GM10266 (cell line): ENCODE data around the gene DCXR.

ENCODE experiments used
- DNase-seq: peaks from one replicate; pipeline ENCODE4 v3.0.0; 2012; ENCODE audit errors: extremely low spot score
- CTCF ChIP-seq: IDR thresholded peaks from 2 replicates; pipeline ENCODE4 v1.5.1; 2012; ENCODE audit warnings: mild to moderate bottlenecking, low read depth; ENCODE audit not compliant: control insufficient read depth, insufficient read depth; ENCODE audit errors: missing control alignments

The DCXR gene

GRCh38 chr17:81996232-81996756 is 41.2 kb downstream of the DCXR start:
- no peak for TF ChIP-seq CTCF
- no peak for DNase-seq

DNA sequence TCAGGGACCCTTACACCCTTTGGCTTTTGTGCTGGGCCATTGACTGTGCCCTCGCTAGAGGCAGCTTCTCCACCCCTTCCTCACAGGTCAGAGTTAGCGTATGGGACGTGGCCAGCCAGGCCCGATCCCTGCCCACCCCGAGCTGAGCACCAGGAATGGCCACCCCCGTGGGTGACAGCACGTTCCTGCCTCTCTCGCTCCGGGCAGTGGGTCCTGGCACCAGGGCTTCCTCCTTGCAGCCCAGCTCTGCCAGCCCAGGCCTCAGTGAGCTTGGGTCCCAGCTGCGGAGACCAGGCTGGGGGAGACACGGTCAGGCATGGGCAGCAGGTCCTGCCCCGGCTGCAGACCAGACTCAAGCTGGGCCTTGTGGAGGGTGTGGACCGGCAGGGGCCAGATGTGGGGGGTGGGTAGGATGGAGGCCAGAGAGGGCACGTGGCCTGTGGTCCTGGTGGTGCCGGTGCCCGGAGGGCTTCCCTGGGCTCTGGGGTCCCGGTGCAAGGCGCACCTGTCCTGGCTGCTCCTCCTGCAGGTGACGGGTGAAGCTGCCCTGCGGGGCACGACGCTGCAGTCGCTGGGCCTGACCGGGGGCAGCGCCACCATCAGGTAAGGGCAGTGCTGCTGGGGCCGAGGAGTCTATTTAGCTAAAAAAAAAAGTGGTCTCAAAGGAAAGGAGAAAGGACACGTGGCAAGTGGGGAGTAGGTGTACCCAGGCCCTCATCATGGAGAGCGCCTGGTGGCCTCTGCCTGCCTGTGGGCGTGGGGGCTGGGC is 41.9 kb downstream of the DCXR start:
- no peak for DNase-seq

DNA sequence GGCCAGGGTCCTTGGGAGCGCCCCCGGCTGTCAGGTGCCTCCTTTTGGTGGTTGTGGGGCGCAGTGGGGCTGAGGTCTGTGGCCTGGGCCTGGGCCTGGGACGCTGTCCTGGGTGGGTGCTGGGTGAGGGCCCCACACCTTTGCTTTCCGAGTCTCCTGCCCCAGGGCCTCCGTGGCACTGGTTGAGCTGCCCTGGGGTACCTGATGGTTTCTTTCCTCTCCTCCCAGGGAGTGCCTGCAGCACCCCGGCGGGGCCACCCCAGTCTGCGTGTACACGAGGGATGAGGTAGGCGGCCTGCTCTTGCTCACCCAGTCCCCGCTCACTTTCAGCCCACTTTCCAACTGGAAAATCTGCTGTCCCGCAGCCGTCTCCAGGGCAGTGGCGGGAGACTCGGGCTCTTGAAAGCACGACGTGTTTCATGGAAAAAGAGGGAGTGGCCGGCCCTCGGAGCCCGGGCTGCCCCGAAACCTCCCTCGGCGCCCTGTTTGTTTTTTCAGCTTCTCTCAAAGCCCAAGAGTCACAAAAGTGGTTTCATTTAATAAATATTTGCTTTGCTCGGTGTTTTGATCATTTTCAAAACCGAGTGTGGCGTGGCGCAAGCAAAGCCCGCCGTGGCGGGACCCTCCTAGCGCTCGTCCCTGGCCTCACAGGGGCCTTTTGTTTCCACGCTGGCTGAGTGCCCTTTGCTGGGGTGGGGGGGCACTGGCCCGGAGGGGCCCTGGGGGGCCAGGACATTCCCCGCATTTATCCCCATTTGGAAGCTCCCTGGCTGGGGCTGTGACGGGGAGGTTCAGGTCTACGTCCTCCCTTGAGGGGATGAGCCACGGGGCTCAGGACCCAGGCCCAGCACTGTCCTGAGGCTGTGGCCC is 42.7 kb downstream of the DCXR start:
- DNase-seq: no peak

More for the DNA sequence above, 41.9 kb downstream of the DCXR start:
- no peak for TF ChIP-seq CTCF

GRCh38 chr17:81993729-81994592 is 43.5 kb downstream of the DCXR start:
- no peak for DNase-seq
- TF ChIP-seq CTCF: no peak

More for the DNA sequence above, 42.7 kb downstream of the DCXR start:
- TF ChIP-seq CTCF: no peak

DNA sequence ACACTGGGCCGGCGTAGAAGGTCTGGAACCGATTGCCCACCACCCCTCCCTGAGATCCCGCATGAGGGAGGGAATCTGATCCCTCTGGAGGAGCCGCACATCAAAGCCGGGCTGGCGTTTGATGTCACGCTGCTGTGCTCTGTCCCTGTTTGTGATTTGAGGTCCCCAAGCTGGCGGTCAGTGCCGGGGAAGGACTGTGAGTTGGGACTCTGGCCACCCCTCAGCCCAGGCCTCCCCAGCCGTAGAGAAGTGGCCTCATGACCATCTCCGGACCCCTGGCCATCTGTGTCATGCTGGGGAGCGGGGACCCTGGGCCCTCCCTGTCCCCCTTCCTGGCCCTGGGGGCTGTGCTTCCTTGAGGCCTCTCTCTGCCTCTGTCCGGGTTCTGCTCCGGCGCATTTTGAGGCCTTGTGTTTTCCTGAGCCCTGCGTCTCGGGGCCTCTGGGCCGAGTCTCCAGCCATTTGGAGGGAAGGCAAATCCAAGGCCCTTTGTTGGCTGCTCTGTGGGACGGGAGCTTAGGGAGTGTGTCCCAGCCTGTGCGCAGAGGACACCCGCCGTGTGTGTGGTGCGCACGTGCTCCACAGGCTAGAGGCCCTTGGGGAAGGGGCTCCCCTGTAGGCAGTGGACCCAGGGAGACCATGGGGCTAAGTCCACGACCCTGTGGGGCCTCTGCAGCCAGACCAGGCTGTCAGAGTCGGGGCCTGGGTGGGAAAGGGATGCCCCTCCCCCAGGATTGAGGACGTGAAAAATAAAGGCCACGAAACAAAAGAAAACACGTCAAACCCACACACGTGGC is 45.0 kb downstream of the DCXR start:
- TF ChIP-seq CTCF: no peak
- DNase-seq: no peak

DNA sequence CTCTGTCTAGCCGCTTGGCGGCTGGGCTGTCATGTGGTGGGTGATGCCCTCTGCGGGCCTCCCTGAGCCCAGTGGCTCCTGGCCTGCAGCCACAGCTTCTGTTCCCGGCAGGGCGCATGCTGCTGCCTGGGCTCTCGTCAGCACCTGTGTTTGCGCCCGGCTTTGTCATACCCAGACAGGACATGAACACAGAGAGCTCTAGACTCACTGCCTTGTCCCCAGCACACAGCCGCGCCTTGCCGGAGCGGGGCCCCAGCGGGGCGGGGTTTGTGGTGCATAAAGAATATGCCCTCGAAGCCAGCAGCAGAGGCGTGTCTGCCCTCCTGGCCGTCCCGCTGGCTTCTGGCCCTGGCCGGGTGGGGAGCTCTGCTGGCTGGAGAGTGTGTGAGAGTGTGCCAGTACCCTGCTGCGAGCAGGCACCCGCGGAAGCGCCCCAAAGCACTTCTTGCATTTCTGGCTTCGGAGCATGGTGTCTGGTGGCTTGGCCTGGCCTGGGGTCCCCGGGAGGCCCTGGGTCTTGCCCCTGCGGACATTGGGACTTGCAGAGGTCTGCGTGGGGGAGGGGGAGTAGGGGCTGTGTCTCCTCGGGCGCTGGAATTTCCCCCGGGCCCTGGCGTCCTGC is 45.7 kb downstream of the DCXR start:
- DNase-seq: no peak
- TF ChIP-seq CTCF: no peak
